ENCODE measurements around the gene F7.
"Not testable (repeated sequence)": the region's sequence is repeated elsewhere in the genome, so short reads cannot be mapped to it uniquely, and the experiment has no call there.

The F7 gene

GRCh38 chr13:113087923-113088690 lies 17.5 kb upstream of the F7 start:
- DNase-seq = no peak

- no peak for DNase-seq
These were observed 16.9 kb upstream of the F7 start for GRCh38 chr13:113088691-113089020.

DNA sequence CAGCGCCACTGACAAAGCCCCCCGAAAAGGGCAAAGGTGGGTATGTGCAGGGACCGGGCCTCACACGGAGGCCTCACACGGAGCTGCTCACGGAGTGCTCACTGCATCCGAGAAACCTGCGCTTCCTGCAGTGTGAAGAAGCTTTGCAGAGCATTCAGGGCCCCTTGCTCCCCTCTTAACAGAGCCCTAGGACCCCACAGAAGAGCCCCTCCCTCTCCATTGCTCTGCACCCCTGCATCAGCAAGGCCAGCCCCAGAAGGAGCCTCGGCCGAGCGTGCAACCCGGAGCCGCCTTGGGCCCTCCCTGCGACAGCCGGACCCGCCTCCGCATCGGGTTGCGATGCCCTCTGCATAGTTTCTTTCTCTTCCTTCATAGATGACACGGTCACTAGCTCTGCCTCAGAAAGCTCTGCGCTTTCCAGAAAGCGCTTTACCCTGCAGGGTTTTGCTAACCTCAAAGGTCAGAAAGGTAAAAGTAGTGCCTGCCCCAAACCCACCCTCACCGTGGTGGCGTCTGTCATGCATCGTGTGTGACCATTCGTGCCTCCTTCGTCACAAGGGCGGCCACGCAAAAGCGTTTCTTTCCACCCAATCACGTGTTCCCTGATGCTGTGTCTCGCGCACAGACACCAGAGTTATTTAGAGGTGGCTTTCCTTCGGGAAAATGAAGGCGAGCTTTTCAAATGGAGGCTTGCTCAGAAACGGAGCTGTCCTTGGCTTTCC lies 15.7 kb upstream of the F7 start:
- no peak for DNase-seq

GRCh38 chr13:113090415-113090770 lies 15.2 kb upstream of the F7 start:
- DNase-seq = no peak

DNA sequence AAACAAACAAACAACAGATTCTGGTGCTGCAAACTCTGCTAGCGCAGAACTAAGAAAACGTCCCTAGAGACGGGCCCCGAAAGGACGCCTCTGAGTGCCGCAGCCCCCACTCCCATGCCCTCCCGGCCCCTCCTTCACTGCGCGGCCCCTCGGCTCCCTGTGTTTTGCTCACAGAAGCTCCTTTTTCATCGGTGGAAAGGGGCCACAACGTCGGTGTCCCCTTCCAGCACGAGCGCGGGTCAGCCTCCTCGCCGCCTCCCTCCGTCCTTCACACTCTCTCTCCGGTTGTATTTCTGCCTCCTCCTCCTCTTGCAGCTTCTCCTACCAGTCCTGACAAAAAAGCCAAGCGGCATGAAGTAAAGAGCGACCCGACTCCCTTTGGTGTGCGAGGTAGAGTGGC lies 14.8 kb upstream of the F7 start:
- DNase-seq = no peak

GRCh38 chr13:113091211-113091771 lies 14.3 kb upstream of the F7 start:
- DNase-seq = no peak

GRCh38 chr13:113091891-113092775 lies 13.5 kb upstream of the F7 start:
- no peak for DNase-seq

GRCh38 chr13:113092776-113093579 lies 12.6 kb upstream of the F7 start:
- DNase-seq = no peak

GRCh38 chr13:113093580-113094409 lies 11.8 kb upstream of the F7 start:
- DNase-seq = no peak

- no peak for DNase-seq
These were observed 11.2 kb upstream of the F7 start for GRCh38 chr13:113094410-113094800.

- no peak for DNase-seq
These were observed 10.2 kb upstream of the F7 start for GRCh38 chr13:113095146-113096051.

- DNase-seq = no peak
These were observed 9.4 kb upstream of the F7 start for GRCh38 chr13:113096052-113096744.

DNA sequence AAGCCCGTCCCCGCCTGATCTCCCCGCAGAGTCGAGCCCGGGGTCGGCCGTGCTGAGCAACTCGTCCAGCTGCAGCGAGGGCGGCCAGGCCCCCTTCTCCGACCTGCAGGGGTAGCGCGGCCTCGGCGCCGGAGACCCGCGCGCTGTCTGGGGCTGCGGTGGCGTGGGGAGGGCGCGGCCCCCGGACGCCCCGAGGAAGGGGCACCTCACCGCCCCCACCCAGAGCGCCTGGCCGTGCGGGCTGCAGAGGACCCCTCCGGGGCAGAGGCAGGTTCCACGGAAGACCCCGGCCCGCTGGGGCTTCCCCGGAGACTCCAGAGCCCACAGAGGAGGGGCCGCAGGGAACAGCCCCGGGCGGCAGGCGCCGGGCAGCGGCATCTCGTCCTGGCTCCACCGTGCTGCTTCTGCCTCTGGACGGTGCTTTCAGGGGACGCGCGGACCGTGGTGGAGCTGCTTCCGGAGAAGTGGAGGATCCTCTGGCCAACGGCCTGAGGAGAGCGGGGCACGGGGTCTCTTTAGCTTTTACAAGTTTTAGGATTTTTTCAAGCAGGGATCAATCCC lies 8.8 kb upstream of the F7 start:
- DNase-seq = no peak

GRCh38 chr13:113097651-113098050 lies 7.9 kb upstream of the F7 start:
- no peak for DNase-seq

DNA sequence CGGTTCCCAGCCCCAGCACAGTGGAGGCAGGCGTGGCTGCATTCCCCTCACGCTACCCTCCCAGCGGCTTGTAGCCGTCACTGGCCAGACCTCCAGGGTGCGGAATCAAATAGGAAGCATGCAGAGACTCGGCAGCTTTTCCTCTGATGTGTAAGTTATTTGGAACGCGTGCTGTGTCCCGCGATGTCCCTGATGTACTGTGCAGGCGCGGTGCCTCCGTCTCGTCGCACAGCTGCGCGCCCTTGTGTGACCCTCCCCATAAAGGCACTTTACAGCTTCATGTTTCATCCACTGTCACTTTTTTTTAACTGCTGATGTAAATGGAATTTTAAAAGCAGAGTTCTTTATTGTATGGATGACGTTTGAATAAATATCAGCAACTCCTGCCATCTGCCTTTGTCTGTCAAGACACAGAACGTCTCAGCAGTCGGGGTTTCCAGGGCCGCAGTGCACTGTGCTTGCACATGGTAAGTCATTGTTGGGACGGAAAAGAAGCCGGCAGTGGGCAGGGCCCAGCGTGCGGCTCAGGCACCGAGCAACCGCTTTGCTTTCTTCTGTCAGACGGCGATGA lies 7.3 kb upstream of the F7 start:
- DNase-seq = no peak

GRCh38 chr13:113099142-113099541 lies 6.4 kb upstream of the F7 start:
- DNase-seq = no peak

DNA sequence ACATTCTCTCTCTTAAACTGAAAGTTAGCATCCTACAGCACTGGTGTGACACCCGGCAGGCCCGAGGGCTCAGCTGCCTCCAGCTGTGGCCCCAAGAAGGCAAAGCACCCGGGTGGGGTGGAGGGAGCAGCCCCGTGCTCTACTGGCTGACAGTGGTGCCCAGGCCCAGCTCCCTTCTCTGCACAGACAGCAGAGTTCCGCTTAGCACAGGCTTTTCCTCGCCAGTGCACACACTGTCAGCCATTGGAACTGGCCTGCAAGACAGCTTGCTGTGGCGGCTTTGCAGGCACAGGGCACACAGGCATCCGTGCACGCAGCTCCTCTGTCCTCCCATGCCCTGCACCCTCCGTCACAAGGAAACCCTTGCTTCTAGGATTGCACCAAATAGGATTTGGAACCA lies 3.3 kb upstream of the F7 start:
- not testable (repeated sequence) for DNase-seq

DNA sequence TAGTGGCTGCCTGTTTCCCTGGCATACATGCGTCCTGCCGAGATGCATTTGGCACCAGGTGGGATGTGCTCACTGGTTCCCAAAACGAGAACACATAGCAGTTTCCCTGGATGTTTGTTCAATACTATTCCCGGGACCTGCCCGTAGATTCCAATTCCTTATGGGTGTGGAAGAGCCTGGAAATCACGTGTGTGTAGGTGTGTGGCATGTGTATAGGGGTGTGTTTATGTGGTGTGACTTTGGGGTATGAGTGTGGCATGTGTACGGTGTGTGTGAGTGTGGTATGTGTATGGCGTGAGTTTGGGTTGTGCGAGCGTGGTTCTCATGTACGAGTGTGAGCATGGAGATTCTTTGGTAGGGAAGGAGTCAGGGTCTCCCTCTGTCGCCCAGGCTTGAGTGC lies 2.9 kb upstream of the F7 start:
- DNase-seq = no peak

DNA sequence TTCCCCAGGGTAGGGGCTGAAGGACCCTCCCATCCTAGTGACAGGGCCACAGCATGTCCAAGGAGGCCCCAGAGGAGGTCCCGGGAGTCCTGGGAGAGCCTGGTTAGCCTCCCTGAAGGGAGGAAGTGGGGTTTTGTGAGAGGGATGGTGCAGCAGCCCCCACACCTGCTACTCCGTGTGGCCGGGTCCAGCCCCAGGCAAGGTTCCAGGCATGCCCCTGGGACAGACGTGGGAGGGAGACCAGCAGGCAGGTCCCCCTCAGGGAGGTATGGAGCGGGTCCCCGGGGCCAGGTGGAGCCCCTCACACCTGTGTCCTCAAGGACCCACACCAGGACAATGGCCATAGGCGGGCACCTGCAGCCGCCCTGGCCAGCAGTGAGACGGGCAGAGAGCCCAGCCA lies 1.9 kb upstream of the F7 start:
- no peak for DNase-seq

All from NCI-H446 treated with DMSO at 0.1 percent for 48 hours (cell line).